Osteocyte (in vitro differentiated cells): ENCODE results near the gene BLOC1S4. TPM values are rescaled to one million over a fixed set of nuclear protein-coding genes. Genes with fewer than 3 reads are reported as not detected.

Experiments
- DNase-seq: peaks from one replicate; pipeline ENCODE4 v3.0.0; 2021; ENCODE audit warnings: mixed read lengths; ENCODE audit not compliant: unreplicated experiment; ENCODE audit errors: extremely low spot score
- H3K27ac Mint-ChIP-seq: one replicate; pipeline ENCODE4 v1.8.0; 2021; ENCODE audit warnings: mild to moderate bottlenecking, mixed read lengths; ENCODE audit not compliant: unreplicated experiment
- H3K27me3 Mint-ChIP-seq: one replicate; pipeline ENCODE4 v1.8.0; 2021; ENCODE audit warnings: mixed read lengths; ENCODE audit not compliant: unreplicated experiment
- H3K36me3 Mint-ChIP-seq: one replicate; pipeline ENCODE4 v1.8.0; 2021; ENCODE audit warnings: mixed read lengths; ENCODE audit not compliant: unreplicated experiment
- H3K4me1 Mint-ChIP-seq: one replicate; pipeline ENCODE4 v1.8.0; 2021; ENCODE audit warnings: mixed read lengths; ENCODE audit not compliant: unreplicated experiment
- H3K4me3 Mint-ChIP-seq: one replicate; pipeline ENCODE4 v1.8.0; 2021; ENCODE audit warnings: mild to moderate bottlenecking, moderate library complexity, mixed read lengths; ENCODE audit not compliant: unreplicated experiment
- H3K9me3 Mint-ChIP-seq: one replicate; pipeline ENCODE4 v1.8.0; 2021; ENCODE audit warnings: mixed read lengths; ENCODE audit not compliant: unreplicated experiment
- CTCF ChIP-seq: fragments of 200-600 bp; sonication (generic); IDR thresholded peaks from 2 replicates; pipeline ENCODE4 v1.5.0; 2021; ENCODE audit warnings: antibody characterized with exemption, mild to moderate bottlenecking, moderate library complexity
- total RNA-seq: library from RNA; stranded (reverse); gene quantifications from 2 replicates; pipeline ENCODE4 v1.2.1, GENCODE V29; 2021

The BLOC1S4 gene
- total RNA-seq, 1 donor from 2014 or later: 14.9 TPM

- DNase-seq: no peak
- Mint-ChIP-seq H3K27ac (no peak overlapping the region), H3K9me3 (no peaks in the 10 kb centered on the region), H3K36me3 (no peaks in the 10 kb centered on the region), H3K4me1 (peaks cover 28% of the 10 kb centered on the region), H3K4me3 (no peak overlapping the region), H3K27me3 (no peaks in the 10 kb centered on the region)
- TF ChIP-seq CTCF: no peak
These were observed 34.6 kb downstream of the BLOC1S4 start for GRCh38 chr4:6750286-6751221.

GRCh38 chr4:6751611-6752485, 35.9 kb downstream of the BLOC1S4 start:
- no peak overlapping the region for H3K4me3 Mint-ChIP-seq
- TF ChIP-seq CTCF: no peak
- H3K27ac Mint-ChIP-seq: no peak overlapping the region
- no peaks in the 10 kb centered on the region for H3K27me3 Mint-ChIP-seq
- H3K9me3 Mint-ChIP-seq: no peaks in the 10 kb centered on the region
- DNase-seq: no peak
- H3K36me3 Mint-ChIP-seq: no peaks in the 10 kb centered on the region
- H3K4me1 Mint-ChIP-seq: peaks cover 25% of the 10 kb centered on the region

- Mint-ChIP-seq H3K4me3 (no peak overlapping the region), H3K27ac (no peak overlapping the region), H3K9me3 (no peaks in the 10 kb centered on the region), H3K4me1 (peaks cover 21% of the 10 kb centered on the region), H3K27me3 (no peaks in the 10 kb centered on the region), H3K36me3 (no peaks in the 10 kb centered on the region)
- DNase-seq: no peak
- TF ChIP-seq CTCF: no peak
These were observed 36.5 kb downstream of the BLOC1S4 start for GRCh38 chr4:6752486-6752829.

- no peak for TF ChIP-seq CTCF
- no peak for DNase-seq
- H3K36me3 Mint-ChIP-seq: no peaks in the 10 kb centered on the region
These were observed 37.2 kb downstream of the BLOC1S4 start for GRCh38 chr4:6753103-6753560.

GRCh38 chr4:6753891-6754290, 37.9 kb downstream of the BLOC1S4 start:
- Mint-ChIP-seq H3K27ac (no peak overlapping the region), H3K36me3 (no peaks in the 10 kb centered on the region), H3K4me1 (peaks cover 10% of the 10 kb centered on the region), H3K27me3 (no peaks in the 10 kb centered on the region), H3K4me3 (no peak overlapping the region), H3K9me3 (no peaks in the 10 kb centered on the region)
- no peak for TF ChIP-seq CTCF
- DNase-seq: no peak

More at GRCh38 chr4:6753103-6753560, 37.2 kb downstream of the BLOC1S4 start:
- Mint-ChIP-seq H3K4me3 (no peak overlapping the region), H3K4me1 (peaks cover 14% of the 10 kb centered on the region), H3K27ac (no peak overlapping the region), H3K27me3 (no peaks in the 10 kb centered on the region), H3K9me3 (no peaks in the 10 kb centered on the region)
